ENCODE results near the gene HOXA13. TPM values are rescaled to one million over a fixed set of nuclear protein-coding genes. Genes with fewer than 3 reads are reported as not detected.

Gene HOXA13
- polyA plus RNA-seq, 1 experiment = 4.6 TPM

DNA sequence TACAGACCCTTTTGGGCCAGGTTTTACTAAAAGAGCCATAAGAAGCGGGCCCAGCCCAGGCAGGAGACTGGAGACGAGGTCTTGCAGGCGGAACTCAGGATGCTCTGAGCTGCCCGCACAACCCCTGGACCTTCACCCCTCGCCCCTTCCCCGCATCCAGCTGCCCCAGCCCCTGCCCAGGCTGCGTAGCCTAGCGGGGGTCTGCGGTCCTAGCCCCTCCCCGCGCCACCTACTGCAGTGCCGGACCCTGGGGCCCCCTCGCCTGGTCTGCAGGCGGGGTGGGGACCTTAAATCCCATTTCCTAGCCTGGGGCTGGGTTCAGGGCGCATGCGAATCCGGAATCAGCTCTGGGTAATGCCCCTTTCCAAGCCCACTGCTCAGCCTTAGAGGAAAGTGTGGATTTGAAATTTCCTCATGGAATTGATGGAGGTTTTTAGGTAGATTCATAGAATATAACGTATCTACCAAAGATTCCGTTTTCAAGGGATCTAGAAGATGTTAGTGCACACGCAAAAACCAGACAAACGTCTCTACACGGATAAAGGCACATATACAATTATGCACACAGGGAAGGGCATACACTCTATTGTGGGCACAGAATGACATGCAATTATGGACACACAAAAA is 47.0 kb downstream of the HOXA13 start:
- Histone ChIP-seq H3K27me3 (ENCODE audit: control insufficient read depth, insufficient read depth, low read length) (no peaks in the 10 kb centered on the region), H3K36me3 (ENCODE audit: control insufficient read depth, insufficient read depth, low read length) (no peaks in the 10 kb centered on the region), H3K4me3 (ENCODE audit: low read depth, low read length) (peak overlapping the region; percentile 3; the same call in 1 of the 2 replicates)
- ChIA-PET POLR2A (no interaction called here), CTCF (interaction anchor here (1.4 to 6.9 kb wide), 4 partner anchors 9 to 787 kb away, joined by 5 to 74 read pairs (median 8); partner anchors contain the start of gene HOXA5)
- TF ChIP-seq, protein P1, sequence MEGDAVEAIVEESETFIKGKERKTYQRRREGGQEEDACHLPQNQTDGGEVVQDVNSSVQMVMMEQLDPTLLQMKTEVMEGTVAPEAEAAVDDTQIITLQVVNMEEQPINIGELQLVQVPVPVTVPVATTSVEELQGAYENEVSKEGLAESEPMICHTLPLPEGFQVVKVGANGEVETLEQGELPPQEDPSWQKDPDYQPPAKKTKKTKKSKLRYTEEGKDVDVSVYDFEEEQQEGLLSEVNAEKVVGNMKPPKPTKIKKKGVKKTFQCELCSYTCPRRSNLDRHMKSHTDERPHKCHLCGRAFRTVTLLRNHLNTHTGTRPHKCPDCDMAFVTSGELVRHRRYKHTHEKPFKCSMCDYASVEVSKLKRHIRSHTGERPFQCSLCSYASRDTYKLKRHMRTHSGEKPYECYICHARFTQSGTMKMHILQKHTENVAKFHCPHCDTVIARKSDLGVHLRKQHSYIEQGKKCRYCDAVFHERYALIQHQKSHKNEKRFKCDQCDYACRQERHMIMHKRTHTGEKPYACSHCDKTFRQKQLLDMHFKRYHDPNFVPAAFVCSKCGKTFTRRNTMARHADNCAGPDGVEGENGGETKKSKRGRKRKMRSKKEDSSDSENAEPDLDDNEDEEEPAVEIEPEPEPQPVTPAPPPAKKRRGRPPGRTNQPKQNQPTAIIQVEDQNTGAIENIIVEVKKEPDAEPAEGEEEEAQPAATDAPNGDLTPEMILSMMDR (IDR thresholded peaks at IDR 0.05; ENCODE audit: insufficient read depth, low read depth, low read length) = no peak
- DNase-seq (ENCODE audit: low read depth) = no peak

- TF ChIP-seq, protein P1 (IDR thresholded peaks at IDR 0.05; ENCODE audit: insufficient read depth, low read depth, low read length) = no peak
- H3K36me3 ChIP-seq (ENCODE audit: control insufficient read depth, insufficient read depth, low read length) = no peaks in the 10 kb centered on the region
- peak within 1 kb of the TSS; percentile 59 for H3K4me3 ChIP-seq (ENCODE audit: low read depth, low read length)
- ChIA-PET CTCF (interaction anchor here (0.6 to 6.9 kb wide), 10 partner anchors 7 to 786 kb away, joined by 3 to 74 read pairs (median 6); partner anchors contain the start of gene HOXA5), POLR2A (no interaction called here)
- H3K27me3 ChIP-seq (ENCODE audit: control insufficient read depth, insufficient read depth, low read length) = no peaks in the 10 kb centered on the region
- no peak for DNase-seq (ENCODE audit: low read depth)
Measured at GRCh38 chr7:27151931-27152815, 47.7 kb downstream of the HOXA13 start, which contains the start of gene HOXA3. HOXA3 (minus strand) TSS chr7:27152583; CDS start chr7:27110640, 41,943 bp downstream.

- POLR2A ChIA-PET = no interaction called here
- DNase-seq (ENCODE audit: low read depth) = no peak
- TF ChIP-seq, protein P1 (IDR thresholded peaks at IDR 0.05; ENCODE audit: insufficient read depth, low read depth, low read length) = no peak
- no peaks in the 10 kb centered on the region for H3K27me3 ChIP-seq (ENCODE audit: control insufficient read depth, insufficient read depth, low read length)
- H3K36me3 ChIP-seq (ENCODE audit: control insufficient read depth, insufficient read depth, low read length) = no peaks in the 10 kb centered on the region
- peak overlapping the region; percentile 59 for H3K4me3 ChIP-seq (ENCODE audit: low read depth, low read length)
- CTCF ChIA-PET = interaction anchor here (0.6 to 6.9 kb wide), 23 partner anchors 8 to 1255 kb away, joined by 3 to 74 read pairs (median 5); partner anchors contain the start of genes HOXA13, HOXA5 and HOXA9
Measured at GRCh38 chr7:27151341-27151930, 48.5 kb downstream of the HOXA13 start.

- TF ChIP-seq, protein P1 (IDR thresholded peaks at IDR 0.05; ENCODE audit: insufficient read depth, low read depth, low read length) = peak; percentile 74
- ChIA-PET POLR2A (no interaction called here), CTCF (interaction anchor here (0.7 to 6.9 kb wide), 28 partner anchors 9 to 1254 kb away, joined by 3 to 74 read pairs (median 4); partner anchors contain the start of genes HOXA13 and HOXA9)
- DNase-seq (ENCODE audit: low read depth) = no peak
- H3K36me3 ChIP-seq (ENCODE audit: control insufficient read depth, insufficient read depth, low read length) = no peaks in the 10 kb centered on the region; the same call in 1 of the 2 replicates
- peak overlapping the region; percentile 59 for H3K4me3 ChIP-seq (ENCODE audit: low read depth, low read length)
- no peaks in the 10 kb centered on the region for H3K27me3 ChIP-seq (ENCODE audit: control insufficient read depth, insufficient read depth, low read length)
Measured at GRCh38 chr7:27150568-27151340, 49.1 kb downstream of the HOXA13 start.

Data from BJ (cell line).